Pancreas (tissue), 10 donors: ENCODE measurements around the gene MRPS26. TPM values are rescaled to one million over a fixed set of nuclear protein-coding genes. Genes with fewer than 3 reads are reported as not detected.
"Not testable (repeated sequence)": the region's sequence is repeated elsewhere in the genome, so short reads cannot be mapped to it uniquely, and the experiment has no call there.

Source experiments
- ATAC-seq, 4 donors: fragments of 200-7000 bp; cut with Tn5 transposase; one replicate each; pipeline versions ENCODE4 v1.8.0 to v1.9.1; 2020; ENCODE audit warnings: mild to moderate bottlenecking in 4 of 4, moderate library complexity in 4 of 4
- DNase-seq, 6 donors: peaks; one replicate each; pipeline ENCODE4 v3.0.0-alpha.2; 2020
- FAIRE-seq: peaks from 2 replicates; lab custom pipeline; 2012; peaks lifted over from hg19 to GRCh38; lab: Jason Lieb, UNC
- H3K27ac ChIP-seq, 4 donors: fragments of 200-600 bp; sonication (generic); 1 replicate in 3 of 4; 2 replicates in 1 of 4; pipeline versions ENCODE4 v1.5.0 to v1.8.0; 2020
- H3K27me3 ChIP-seq, 4 donors: fragments of 200-600 bp; one replicate each; pipeline ENCODE4 v1.8.0; 2021
- H3K36me3 ChIP-seq, 3 donors: fragments of 200-600 bp; sonication (generic) in 1 of 3; one replicate each; pipeline versions ENCODE4 v1.5.0 to v1.8.0; 2020 to 2021
- H3K4me1 ChIP-seq, 3 donors: fragments of 200-600 bp; one replicate each; pipeline ENCODE4 v1.8.0; 2021
- H3K4me3 ChIP-seq, 4 donors: fragments of 200-600 bp; sonication (generic) in 2 of 4; one replicate each; pipeline versions ENCODE4 v1.5.0 to v1.8.0; 2020 to 2021
- H3K9me3 ChIP-seq, 4 donors: fragments of 200-600 bp; one replicate each; pipeline ENCODE4 v1.8.0; 2021
- CTCF ChIP-seq, 4 donors: fragments of 200-600 bp; sonication (generic) in 3 of 4; IDR thresholded peaks; one replicate each; pipeline versions ENCODE4 v1.5.0 to v1.8.0; 2021; ENCODE audit warnings: antibody characterized with exemption in 4 of 4
- WGBS, 2 donors: extraction: QIAGEN DNeasy Blood & Tissue Kit; methylation state at CpG; one replicate each; pipeline ENCODE4 v1.1.7; 2013; 5-methylcytosine and 5-hydroxymethylcytosine counted together
- intact Hi-C, 3 donors: fragments of 100-400 bp; cut with DNase I; formaldehyde crosslinking; loops; one replicate each; pipeline versions ENCODE4 v1.11.1 to v1.14.2; 2022
- polyA plus RNA-seq, 2 donors: library from polyadenylated mRNA; stranded (reverse); fragments of 200-250 nt; gene quantifications; one replicate each; pipeline ENCODE4 v1.2.3, GENCODE V29; 2013
- total RNA-seq, 6 donors: library from RNA; stranded (reverse); fragmentation: NEBNext Ultra II Directional in 4 of 6; extraction: Animal tissue kit (Norgen Biotek cat#: 25700) in 4 of 6; gene quantifications; one replicate each; pipeline versions ENCODE4 v1.2.1 to v1.2.4, GENCODE V29; 2021 to 2023
- donor health status: healthy with polysubstance abuse.
- donor health status: DM: no; HTN: no; CAD: no; lungs with moderate emphysema.
- donor health status: DM: no; HTN: no; CAD: no.
- donor health status: control.
- donor health status: control.
- donor health status: Bipolar disorder and iron deficiency.
- donor health status: DM: yes; HTN: yes; CAD: no.
- donor health status: DM: no; HTN: no; CAD: no.
- donor health status: DM: no; HTN: no; CAD: no.
- donor health status: DM: yes; HTN: yes; CAD: no.

MRPS26 gene
- total and polyA plus RNA-seq, 8 donors = 14.4 to 46.7 (median 22.8) TPM

DNA sequence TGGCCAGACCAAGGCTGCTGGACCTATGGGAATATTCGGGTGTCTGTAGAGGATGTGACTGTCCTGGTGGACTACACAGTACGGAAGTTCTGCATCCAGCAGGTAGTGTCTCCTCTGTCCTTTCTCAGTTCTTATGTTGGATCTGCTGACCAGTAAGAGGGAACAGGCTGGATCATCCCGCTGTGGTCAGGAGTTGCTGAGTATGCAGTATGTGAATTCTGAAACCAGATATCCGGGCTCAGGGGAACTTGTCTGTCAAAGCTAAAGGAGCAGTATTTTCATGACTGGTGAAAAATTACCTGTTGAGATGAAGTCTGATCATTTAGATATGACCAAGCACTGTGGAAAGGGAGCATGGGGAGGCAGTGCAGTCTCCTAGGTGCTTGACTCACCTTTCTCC is 24.5 kb upstream of the MRPS26 start:
- H3K27me3 ChIP-seq = no peaks in the 10 kb centered on the region
- H3K4me3 ChIP-seq = no peak overlapping the region
- 90 to 96% methylated on average over 4 of the region's 4 CpGs for WGBS, 2 donors
- ATAC-seq = peak in 1 of 4 donors; percentile 22
- FAIRE-seq = no peak
- no peaks in the 10 kb centered on the region for H3K4me1 ChIP-seq
- intact Hi-C loops = no loop called here
- DNase-seq = no peak
- no peak overlapping the region for H3K27ac ChIP-seq
- TF ChIP-seq CTCF (IDR thresholded peaks at IDR 0.05) = no peak
- peaks cover 0 to 32% (median 11%) of the 10 kb centered on the region in 3 donors for H3K36me3 ChIP-seq
- no peaks in the 10 kb centered on the region for H3K9me3 ChIP-seq

GRCh38 chr20:3021777-3022176 is 24.1 kb upstream of the MRPS26 start:
- ATAC-seq (no peak), DNase-seq (no peak), FAIRE-seq (no peak)
- intact Hi-C loops = no loop called here
- WGBS, 2 donors = 94 to 97% methylated on average over 5 of the region's 5 CpGs
- no peaks in the 10 kb centered on the region for H3K27me3 ChIP-seq
- no peak overlapping the region for H3K27ac ChIP-seq
- H3K36me3 ChIP-seq = peaks cover 0 to 37% (median 15%) of the 10 kb centered on the region in 3 donors
- H3K4me1 ChIP-seq = no peaks in the 10 kb centered on the region
- TF ChIP-seq CTCF (IDR thresholded peaks at IDR 0.05) = no peak
- H3K4me3 ChIP-seq = no peak overlapping the region
- no peaks in the 10 kb centered on the region for H3K9me3 ChIP-seq

- ATAC-seq = peak in 2 of 4 donors; percentile 35 to 37
- not testable (repeated sequence) for DNase-seq
Measured at GRCh38 chr20:3022559-3023490, 23.0 kb upstream of the MRPS26 start.

DNA sequence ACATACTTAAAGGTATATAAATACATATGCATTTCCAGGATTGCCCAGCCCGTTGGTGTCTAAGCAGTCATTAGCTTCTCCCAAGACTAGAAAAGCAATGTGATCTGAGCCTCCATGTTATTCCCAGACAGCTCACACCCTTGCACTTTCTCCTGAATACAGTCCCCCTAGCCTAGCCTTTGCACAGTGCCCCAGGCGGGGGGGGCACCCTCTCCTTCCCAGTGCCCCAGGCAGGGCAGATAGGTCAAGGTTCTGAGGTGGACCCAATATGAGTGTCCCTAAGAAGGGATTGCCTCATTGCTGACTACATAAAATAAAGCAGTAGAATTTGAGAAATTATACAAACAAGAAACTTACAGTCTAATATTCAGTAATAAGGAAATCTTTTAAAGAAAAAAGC is 17.9 kb upstream of the MRPS26 start:
- H3K36me3 ChIP-seq = peaks cover 0 to 27% (median 23%) of the 10 kb centered on the region in 3 donors
- H3K4me3 ChIP-seq = no peak overlapping the region
- no peaks in the 10 kb centered on the region for H3K27me3 ChIP-seq
- ATAC-seq (no peak), FAIRE-seq (no peak), DNase-seq (no peak)
- no peak for TF ChIP-seq CTCF (IDR thresholded peaks at IDR 0.05)
- H3K27ac ChIP-seq = no peak overlapping the region
- WGBS, 2 donors = 70 to 86% methylated on average over 2 of the region's 2 CpGs
- H3K4me1 ChIP-seq = no peaks in the 10 kb centered on the region
- intact Hi-C loops = no loop called here
- H3K9me3 ChIP-seq = no peaks in the 10 kb centered on the region

More at GRCh38 chr20:3022559-3023490, 23.0 kb upstream of the MRPS26 start:
- intact Hi-C loops, H3K27me3 ChIP-seq, H3K4me3 ChIP-seq, FAIRE-seq, H3K27ac ChIP-seq, H3K4me1 ChIP-seq, H3K9me3 ChIP-seq: not testable (repeated sequence)
- WGBS, 2 donors = 73 to 75% methylated on average over 20 of the region's 20 CpGs
- H3K36me3 ChIP-seq = peaks cover 0 to 38% (median 23%) of the 10 kb centered on the region in 3 donors

- TF ChIP-seq CTCF (IDR thresholded peaks at IDR 0.05) = no peak
- Histone ChIP-seq H3K9me3 (no peaks in the 10 kb centered on the region), H3K4me1 (no peaks in the 10 kb centered on the region), H3K27me3 (no peaks in the 10 kb centered on the region), H3K4me3 (no peak overlapping the region), H3K27ac (no peak overlapping the region), H3K36me3 (peaks cover 0 to 20% (median 16%) of the 10 kb centered on the region in 3 donors)
- 87 to 92% methylated on average over 3 of the region's 3 CpGs for WGBS, 2 donors
- ATAC-seq = no peak
- intact Hi-C loops = no loop called here
- no peak for FAIRE-seq
- DNase-seq = no peak
Measured at GRCh38 chr20:3031524-3032147, 14.2 kb upstream of the MRPS26 start.
